Upper lobe of left lung (tissue), 4 donors: Measurements from ENCODE around the gene MESP2.

ENCODE experiments used
- POLR2AphosphoS5 ChIP-seq, 2 donors: sonication (generic); formaldehyde crosslinking; IDR thresholded peaks; one replicate each; pipeline ENCODE4 v1.5.1; 2017; ENCODE audit warnings: antibody characterized with exemption in 2 of 2
- TF ChIP-seq, protein P1 (sequence below), 6 experiments: fragments of 450-650 bp in 4 of 6; fragments of 200-600 bp in 2 of 6; sonication (generic) in 2 of 6; IDR thresholded peaks; one replicate each; pipeline ENCODE4 v1.5.1; 2016 to 2019; ENCODE audit warnings: antibody characterized with exemption in 6 of 6

- no peak for TF ChIP-seq POLR2AphosphoS5 (IDR thresholded peaks at IDR 0.05)
- TF ChIP-seq, protein P1, sequence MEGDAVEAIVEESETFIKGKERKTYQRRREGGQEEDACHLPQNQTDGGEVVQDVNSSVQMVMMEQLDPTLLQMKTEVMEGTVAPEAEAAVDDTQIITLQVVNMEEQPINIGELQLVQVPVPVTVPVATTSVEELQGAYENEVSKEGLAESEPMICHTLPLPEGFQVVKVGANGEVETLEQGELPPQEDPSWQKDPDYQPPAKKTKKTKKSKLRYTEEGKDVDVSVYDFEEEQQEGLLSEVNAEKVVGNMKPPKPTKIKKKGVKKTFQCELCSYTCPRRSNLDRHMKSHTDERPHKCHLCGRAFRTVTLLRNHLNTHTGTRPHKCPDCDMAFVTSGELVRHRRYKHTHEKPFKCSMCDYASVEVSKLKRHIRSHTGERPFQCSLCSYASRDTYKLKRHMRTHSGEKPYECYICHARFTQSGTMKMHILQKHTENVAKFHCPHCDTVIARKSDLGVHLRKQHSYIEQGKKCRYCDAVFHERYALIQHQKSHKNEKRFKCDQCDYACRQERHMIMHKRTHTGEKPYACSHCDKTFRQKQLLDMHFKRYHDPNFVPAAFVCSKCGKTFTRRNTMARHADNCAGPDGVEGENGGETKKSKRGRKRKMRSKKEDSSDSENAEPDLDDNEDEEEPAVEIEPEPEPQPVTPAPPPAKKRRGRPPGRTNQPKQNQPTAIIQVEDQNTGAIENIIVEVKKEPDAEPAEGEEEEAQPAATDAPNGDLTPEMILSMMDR (IDR thresholded peaks at IDR 0.05) = no peak
Observed at GRCh38 chr15:89813381-89814111, 37.4 kb downstream of the MESP2 start.
